SK-N-SH treated with all-trans-retinoic acid at 6 μM for 48 hours (cell line): ENCODE measurements around the gene PMPCA.
"Not testable (repeated sequence)": the region's sequence is repeated elsewhere in the genome, so short reads cannot be mapped to it uniquely, and the experiment has no call there.

Experiments used
- ARNTL ChIP-seq: fragments of 450-650 bp; formaldehyde crosslinking; IDR thresholded peaks from 2 replicates; pipeline ENCODE4 v1.5.0; 2020; ENCODE audit warnings: low read depth, mild to moderate bottlenecking, moderate library complexity, borderline replicate concordance
- BACH2 ChIP-seq: fragments of 250-450 bp; sonication (Bioruptor Pico); IDR thresholded peaks from 2 replicates; pipeline ENCODE4 v1.9.0; 2021; ENCODE audit warnings: mild to moderate bottlenecking, borderline replicate concordance
- CSDC2 ChIP-seq: fragments of 250-450 bp; sonication (Bioruptor Pico); IDR thresholded peaks from 2 replicates; pipeline ENCODE4 v1.5.0; 2020; ENCODE audit warnings: mild to moderate bottlenecking, moderate library complexity
- GLIS3 ChIP-seq: fragments of 250-450 bp; sonication (Bioruptor Pico); IDR thresholded peaks from 2 replicates; pipeline ENCODE4 v1.5.0; 2020; ENCODE audit warnings: mild to moderate bottlenecking, moderate library complexity
- RARB ChIP-seq: fragments of 250-450 bp; sonication (Bioruptor Pico); IDR thresholded peaks from 2 replicates; pipeline ENCODE4 v1.8.0; 2021; ENCODE audit warnings: mild to moderate bottlenecking, moderate library complexity
- SNAI2 ChIP-seq: fragments of 250-450 bp; sonication (Bioruptor Pico); IDR thresholded peaks from 2 replicates; pipeline ENCODE4 v1.5.0; 2020; ENCODE audit warnings: mild to moderate bottlenecking, moderate library complexity
- ZC3H10 ChIP-seq: fragments of 250-450 bp; sonication (Bioruptor Pico); IDR thresholded peaks from 2 replicates; pipeline ENCODE4 v1.5.1; 2021; ENCODE audit warnings: mild to moderate bottlenecking, moderate library complexity
- ZNF70 ChIP-seq: fragments of 450-650 bp; formaldehyde crosslinking; IDR thresholded peaks from 2 replicates; pipeline ENCODE4 v1.5.0; 2020; ENCODE audit warnings: mild to moderate bottlenecking, moderate library complexity
- ZNF8 ChIP-seq: fragments of 450-650 bp; formaldehyde crosslinking; IDR thresholded peaks from 2 replicates; pipeline ENCODE4 v1.5.0; 2020; ENCODE audit warnings: mild to moderate bottlenecking, moderate library complexity
- TF ChIP-seq, protein P1 (sequence below): fragments of 250-450 bp; sonication (Bioruptor Pico); IDR thresholded peaks from 2 replicates; pipeline ENCODE4 v1.8.0; 2020; ENCODE audit warnings: mild to moderate bottlenecking, moderate library complexity, borderline replicate concordance
- TF ChIP-seq, protein P2 (sequence below): fragments of 250-450 bp; sonication (Bioruptor Pico); IDR thresholded peaks from 2 replicates; pipeline ENCODE4 v1.5.1; 2020; ENCODE audit warnings: low read depth, mild to moderate bottlenecking, moderate library complexity
- TF ChIP-seq, protein P3 (sequence below): fragments of 250-450 bp; sonication (Bioruptor Pico); IDR thresholded peaks from 2 replicates; pipeline ENCODE4 v1.5.0; 2020; ENCODE audit warnings: mild to moderate bottlenecking, moderate library complexity

DNA sequence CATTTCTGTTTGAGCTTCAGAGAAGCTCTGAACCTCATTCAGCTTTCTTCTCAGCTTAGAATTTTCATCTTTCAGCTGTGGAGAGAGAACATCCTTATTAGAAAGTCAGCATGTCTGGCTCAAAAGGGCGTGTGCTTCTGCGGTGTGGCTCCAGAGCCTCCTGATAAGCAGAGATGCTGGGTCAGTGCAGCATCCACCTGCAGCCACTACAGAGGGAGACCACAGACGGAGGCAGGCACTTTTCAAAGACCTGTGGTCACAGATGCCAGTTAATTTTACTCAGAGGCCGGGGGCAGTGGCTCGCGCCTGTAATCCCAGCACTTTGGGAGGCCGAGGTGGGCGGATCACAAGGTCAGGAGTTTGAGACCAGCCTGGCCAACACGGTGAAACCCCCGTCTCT lies 4.6 kb upstream of the PMPCA start:
- not testable (repeated sequence) for TF ChIP-seq ARNTL; ZNF8; ZNF70 (CRISPR knock-in tag); RARB (CRISPR knock-in tag); GLIS3 (CRISPR knock-in tag); SNAI2; BACH2; CSDC2 (CRISPR knock-in tag); ZC3H10
- TF ChIP-seq, protein P1, sequence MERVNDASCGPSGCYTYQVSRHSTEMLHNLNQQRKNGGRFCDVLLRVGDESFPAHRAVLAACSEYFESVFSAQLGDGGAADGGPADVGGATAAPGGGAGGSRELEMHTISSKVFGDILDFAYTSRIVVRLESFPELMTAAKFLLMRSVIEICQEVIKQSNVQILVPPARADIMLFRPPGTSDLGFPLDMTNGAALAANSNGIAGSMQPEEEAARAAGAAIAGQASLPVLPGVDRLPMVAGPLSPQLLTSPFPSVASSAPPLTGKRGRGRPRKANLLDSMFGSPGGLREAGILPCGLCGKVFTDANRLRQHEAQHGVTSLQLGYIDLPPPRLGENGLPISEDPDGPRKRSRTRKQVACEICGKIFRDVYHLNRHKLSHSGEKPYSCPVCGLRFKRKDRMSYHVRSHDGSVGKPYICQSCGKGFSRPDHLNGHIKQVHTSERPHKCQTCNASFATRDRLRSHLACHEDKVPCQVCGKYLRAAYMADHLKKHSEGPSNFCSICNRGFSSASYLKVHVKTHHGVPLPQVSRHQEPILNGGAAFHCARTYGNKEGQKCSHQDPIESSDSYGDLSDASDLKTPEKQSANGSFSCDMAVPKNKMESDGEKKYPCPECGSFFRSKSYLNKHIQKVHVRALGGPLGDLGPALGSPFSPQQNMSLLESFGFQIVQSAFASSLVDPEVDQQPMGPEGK (CRISPR knock-in tag): not testable (repeated sequence)
- TF ChIP-seq, protein P2, sequence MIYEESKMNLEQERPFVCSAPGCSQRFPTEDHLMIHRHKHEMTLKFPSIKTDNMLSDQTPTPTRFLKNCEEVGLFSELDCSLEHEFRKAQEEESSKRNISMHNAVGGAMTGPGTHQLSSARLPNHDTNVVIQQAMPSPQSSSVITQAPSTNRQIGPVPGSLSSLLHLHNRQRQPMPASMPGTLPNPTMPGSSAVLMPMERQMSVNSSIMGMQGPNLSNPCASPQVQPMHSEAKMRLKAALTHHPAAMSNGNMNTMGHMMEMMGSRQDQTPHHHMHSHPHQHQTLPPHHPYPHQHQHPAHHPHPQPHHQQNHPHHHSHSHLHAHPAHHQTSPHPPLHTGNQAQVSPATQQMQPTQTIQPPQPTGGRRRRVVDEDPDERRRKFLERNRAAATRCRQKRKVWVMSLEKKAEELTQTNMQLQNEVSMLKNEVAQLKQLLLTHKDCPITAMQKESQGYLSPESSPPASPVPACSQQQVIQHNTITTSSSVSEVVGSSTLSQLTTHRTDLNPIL: not testable (repeated sequence)
- TF ChIP-seq, protein P3, sequence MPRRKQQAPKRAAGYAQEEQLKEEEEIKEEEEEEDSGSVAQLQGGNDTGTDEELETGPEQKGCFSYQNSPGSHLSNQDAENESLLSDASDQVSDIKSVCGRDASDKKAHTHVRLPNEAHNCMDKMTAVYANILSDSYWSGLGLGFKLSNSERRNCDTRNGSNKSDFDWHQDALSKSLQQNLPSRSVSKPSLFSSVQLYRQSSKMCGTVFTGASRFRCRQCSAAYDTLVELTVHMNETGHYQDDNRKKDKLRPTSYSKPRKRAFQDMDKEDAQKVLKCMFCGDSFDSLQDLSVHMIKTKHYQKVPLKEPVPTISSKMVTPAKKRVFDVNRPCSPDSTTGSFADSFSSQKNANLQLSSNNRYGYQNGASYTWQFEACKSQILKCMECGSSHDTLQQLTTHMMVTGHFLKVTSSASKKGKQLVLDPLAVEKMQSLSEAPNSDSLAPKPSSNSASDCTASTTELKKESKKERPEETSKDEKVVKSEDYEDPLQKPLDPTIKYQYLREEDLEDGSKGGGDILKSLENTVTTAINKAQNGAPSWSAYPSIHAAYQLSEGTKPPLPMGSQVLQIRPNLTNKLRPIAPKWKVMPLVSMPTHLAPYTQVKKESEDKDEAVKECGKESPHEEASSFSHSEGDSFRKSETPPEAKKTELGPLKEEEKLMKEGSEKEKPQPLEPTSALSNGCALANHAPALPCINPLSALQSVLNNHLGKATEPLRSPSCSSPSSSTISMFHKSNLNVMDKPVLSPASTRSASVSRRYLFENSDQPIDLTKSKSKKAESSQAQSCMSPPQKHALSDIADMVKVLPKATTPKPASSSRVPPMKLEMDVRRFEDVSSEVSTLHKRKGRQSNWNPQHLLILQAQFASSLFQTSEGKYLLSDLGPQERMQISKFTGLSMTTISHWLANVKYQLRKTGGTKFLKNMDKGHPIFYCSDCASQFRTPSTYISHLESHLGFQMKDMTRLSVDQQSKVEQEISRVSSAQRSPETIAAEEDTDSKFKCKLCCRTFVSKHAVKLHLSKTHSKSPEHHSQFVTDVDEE: not testable (repeated sequence)
